ENCODE measurements around the gene PRPF6. TPM values are rescaled to one million over a fixed set of nuclear protein-coding genes. Genes with fewer than 3 reads are reported as not detected.
"Not testable (repeated sequence)": the region's sequence is repeated elsewhere in the genome, so short reads cannot be mapped to it uniquely, and the experiment has no call there.

PRPF6 gene
- total RNA-seq, 2 experiments from 2014 or later = 66.5 to 67.7 TPM

- POLR2A ChIA-PET = interaction anchor here (0.6 to 1.6 kb wide), 4 partner anchors 10 to 79 kb away, joined by 3 to 5 read pairs (median 4); no protein-coding TSS in a partner anchor
Observed at GRCh38 chr20:63957690-63958441, 23.1 kb upstream of the PRPF6 start.

GRCh38 chr20:63958471-63958870 is 22.5 kb upstream of the PRPF6 start:
- POLR2A ChIA-PET = no interaction called here
- CTCF ChIA-PET = interaction anchor here (1.2 kb wide), 1 partner anchor 15 kb away, joined by 4 read pairs; no protein-coding TSS in a partner anchor

More at GRCh38 chr20:63957690-63958441, 23.1 kb upstream of the PRPF6 start:
- CTCF ChIA-PET = interaction anchor here (1.2 to 2.0 kb wide), 2 partner anchors 16 to 80 kb away, joined by 4 to 6 read pairs; no protein-coding TSS in a partner anchor

GRCh38 chr20:63958964-63959698 is 21.8 kb upstream of the PRPF6 start:
- CTCF ChIA-PET = interaction anchor here (1.2 kb wide), 1 partner anchor 15 kb away, joined by 4 read pairs; no protein-coding TSS in a partner anchor

DNA sequence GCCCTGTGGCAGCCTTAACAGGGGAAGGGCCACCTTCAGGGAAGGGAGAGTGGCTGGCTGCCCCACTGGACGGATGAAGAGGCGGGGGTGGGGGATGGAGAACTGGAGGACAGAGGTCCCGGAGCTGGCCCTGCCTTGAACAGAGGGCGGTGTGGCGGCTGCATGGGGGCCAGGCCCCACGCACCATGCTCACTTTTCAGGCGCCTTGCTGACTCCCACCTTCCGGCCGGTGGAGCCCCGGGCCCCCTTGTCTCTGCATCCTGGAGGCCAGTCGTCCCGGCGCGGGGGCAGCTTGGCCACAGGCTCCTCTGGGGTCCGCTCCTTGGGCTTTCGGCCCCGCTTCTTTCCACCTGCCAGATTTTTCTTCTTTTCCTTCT is 21.2 kb upstream of the PRPF6 start:
- ChIA-PET CTCF (interaction anchor here (2.9 kb wide), 1 partner anchor 14 kb away, joined by 7 read pairs; no protein-coding TSS in a partner anchor), POLR2A (no interaction called here)

More at GRCh38 chr20:63958964-63959698, 21.8 kb upstream of the PRPF6 start:
- POLR2A ChIA-PET = no interaction called here

DNA sequence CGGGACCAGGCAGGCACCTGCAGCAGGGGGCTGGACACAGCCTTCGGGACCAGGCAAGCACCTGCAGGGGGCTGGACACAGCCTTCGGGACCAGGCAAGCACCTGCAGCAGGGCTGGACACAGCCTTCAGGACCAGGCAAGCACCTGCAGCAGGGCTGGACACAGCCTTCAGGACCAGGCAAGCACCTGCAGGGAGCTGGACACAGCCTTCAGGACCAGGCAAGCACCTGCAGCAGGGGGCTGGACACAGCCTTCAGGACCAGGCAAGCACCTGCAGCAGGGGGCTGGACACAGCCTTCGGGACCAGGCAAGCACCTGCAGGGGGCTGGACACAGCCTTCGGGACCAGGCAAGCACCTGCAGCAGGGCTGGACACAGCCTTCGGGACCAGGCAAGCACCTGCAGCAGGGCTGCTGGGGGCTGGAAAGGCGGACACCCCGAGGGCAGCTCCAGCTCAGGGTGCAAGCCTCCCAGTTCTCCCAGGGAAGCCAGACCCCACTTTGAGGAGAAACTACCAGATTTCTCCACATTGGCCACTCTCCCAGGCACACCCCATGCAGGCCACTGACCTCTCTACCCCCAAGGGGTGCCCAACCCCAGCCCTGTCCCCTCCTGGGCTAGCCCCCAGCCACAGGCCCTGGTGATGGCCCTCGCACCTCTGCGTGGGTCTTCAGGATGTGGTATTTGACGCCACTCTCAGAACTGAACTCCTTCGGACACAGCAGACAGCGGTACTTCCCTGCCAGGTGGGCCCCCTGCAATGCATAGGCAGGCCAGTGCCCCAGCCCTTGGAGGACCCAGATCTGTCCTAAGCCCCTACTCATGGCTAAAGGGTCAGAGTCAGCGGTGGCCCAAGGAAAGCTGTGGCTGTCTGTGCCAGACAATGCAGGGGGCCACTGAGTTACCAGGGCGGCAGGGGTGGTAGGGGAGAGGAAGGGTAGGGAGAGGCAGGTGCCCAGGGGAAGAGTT is 20.0 kb upstream of the PRPF6 start:
- CTCF ChIA-PET = interaction anchor here (2.9 kb wide), 1 partner anchor 13 kb away, joined by 7 read pairs; no protein-coding TSS in a partner anchor
- POLR2A ChIA-PET = not testable (repeated sequence)

DNA sequence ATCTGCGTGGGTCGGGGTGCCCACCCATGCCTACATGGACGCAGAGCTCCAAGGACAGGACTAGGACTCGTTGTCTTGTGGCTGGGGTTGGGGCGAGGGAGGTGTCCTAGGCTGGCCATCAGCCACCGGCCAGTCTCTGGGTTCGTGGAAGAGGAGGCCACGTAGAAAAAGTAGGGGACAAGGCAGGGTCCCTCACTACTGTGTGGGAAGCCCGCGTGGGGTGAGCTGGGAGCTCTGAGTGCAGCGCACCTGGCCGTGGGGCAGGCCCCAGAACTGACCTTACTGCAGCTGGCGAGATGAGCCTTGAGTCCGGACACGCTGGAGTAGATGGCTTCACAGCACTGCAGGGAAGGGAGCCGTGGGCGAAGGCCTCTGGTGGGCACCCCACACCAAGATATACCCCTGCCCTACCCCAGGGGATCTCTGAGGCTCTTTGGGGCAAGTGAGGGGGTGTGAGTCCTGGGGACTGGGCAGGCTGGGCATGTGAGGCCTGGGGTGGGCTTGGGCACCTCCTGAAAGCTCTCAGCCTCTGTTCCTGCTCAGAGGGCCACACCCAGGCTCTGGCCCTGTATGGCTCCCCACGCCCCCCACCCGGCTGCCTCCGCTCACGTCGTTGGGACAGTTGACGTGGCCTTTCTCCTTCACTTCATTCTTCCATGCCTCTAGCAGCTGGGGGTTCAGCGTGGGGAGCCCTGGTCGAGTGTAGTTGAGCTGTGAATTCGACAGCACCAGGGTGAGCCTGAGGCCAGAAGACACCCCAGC is 19.1 kb upstream of the PRPF6 start:
- ChIA-PET CTCF (interaction anchor here (2.9 kb wide), 1 partner anchor 12 kb away, joined by 7 read pairs; no protein-coding TSS in a partner anchor), POLR2A (no interaction called here)

- ChIA-PET POLR2A (no interaction called here), CTCF (interaction anchor here (1.1 to 2.9 kb wide), 2 partner anchors 11 to 97 kb away, joined by 3 to 7 read pairs; no protein-coding TSS in a partner anchor)
Observed at GRCh38 chr20:63962426-63963347, 18.2 kb upstream of the PRPF6 start.

GRCh38 chr20:63963348-63963741 is 17.6 kb upstream of the PRPF6 start:
- POLR2A ChIA-PET = no interaction called here
- CTCF ChIA-PET = interaction anchor here (1.1 to 1.3 kb wide), 2 partner anchors 10 to 97 kb away, joined by 3 to 4 read pairs; no protein-coding TSS in a partner anchor

DNA sequence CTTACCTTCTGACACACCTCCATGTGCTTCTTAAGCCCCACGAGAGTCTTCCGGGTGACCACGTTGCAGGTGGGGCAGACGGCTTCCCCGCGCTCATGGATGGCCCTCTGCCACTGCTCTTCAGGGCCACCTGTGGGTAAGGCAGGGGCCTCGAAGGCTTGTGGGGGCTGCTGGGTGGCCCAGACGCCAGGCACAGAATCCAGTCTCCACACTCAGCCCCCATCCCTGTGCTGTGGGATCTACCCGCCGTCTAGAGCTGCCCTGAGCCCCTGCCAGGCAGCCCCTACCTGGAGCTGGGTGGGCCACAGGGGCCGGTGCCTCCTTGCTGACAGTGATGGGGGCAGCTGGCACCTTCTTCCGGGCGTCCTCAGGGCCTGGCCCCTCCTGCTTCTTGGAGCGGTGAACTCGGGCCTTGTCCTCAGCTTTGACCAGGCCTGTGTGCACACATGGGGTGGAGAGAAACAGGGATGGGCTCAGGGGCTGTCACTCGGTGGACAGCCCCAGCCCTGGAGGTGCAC is 17.1 kb upstream of the PRPF6 start:
- ChIA-PET CTCF (interaction anchor here (1.1 to 1.3 kb wide), 2 partner anchors 10 to 98 kb away, joined by 3 to 4 read pairs; no protein-coding TSS in a partner anchor), POLR2A (no interaction called here)

- CTCF ChIA-PET = interaction anchor here (1.3 kb wide), 1 partner anchor 9 kb away, joined by 4 read pairs; no protein-coding TSS in a partner anchor
- POLR2A ChIA-PET = no interaction called here
Observed at GRCh38 chr20:63964412-63964811, 16.5 kb upstream of the PRPF6 start.

GRCh38 chr20:63966172-63966943 is 14.6 kb upstream of the PRPF6 start:
- POLR2A ChIA-PET = no interaction called here
- CTCF ChIA-PET = interaction anchor here (0.9 kb wide), 1 partner anchor 101 kb away, joined by 3 read pairs; the partner anchor contains the start of gene TPD52L2

DNA sequence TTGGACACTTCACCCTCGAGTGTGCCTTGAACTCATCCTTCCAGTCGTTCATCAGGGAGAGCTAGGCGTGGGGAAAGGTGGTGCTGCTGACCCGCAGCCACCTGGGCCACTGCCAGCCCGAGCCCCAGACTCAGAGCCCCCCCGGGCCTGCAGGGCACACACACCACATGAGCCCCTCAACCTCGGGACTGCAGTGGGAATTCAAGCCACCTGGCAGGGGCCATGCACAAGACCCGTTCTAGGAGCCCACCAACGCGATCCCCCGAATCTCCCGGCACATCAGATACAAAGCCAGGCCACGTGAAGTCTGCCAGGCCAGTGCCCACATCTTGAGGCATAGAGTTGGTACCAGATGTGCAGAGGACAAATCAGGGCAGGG is 14.0 kb upstream of the PRPF6 start:
- POLR2A ChIA-PET = no interaction called here
- CTCF ChIA-PET = interaction anchor here (0.6 to 2.2 kb wide), 3 partner anchors 13 to 325 kb away, joined by 3 to 5 read pairs (median 3); partner anchors contain the start of genes SAMD10 and TPD52L2

- CTCF ChIA-PET = interaction anchor here (0.6 to 2.2 kb wide), 3 partner anchors 12 to 326 kb away, joined by 3 to 5 read pairs (median 3); partner anchors contain the start of genes SAMD10 and TPD52L2
- POLR2A ChIA-PET = interaction anchor here (0.6 to 2.1 kb wide), 2 partner anchors 11 to 136 kb away, joined by 3 to 5 read pairs; partner anchors contain the start of gene UCKL1
Observed at GRCh38 chr20:63967330-63968135, 13.4 kb upstream of the PRPF6 start.

- POLR2A ChIA-PET = interaction anchor here (0.6 to 2.1 kb wide), 3 partner anchors 11 to 135 kb away, joined by 3 to 5 read pairs (median 3); partner anchors contain the start of gene UCKL1
- CTCF ChIA-PET = interaction anchor here (0.6 to 2.2 kb wide), 3 partner anchors 12 to 70 kb away, joined by 3 to 5 read pairs (median 3); partner anchors contain the start of gene SAMD10
Observed at GRCh38 chr20:63968136-63968927, 12.6 kb upstream of the PRPF6 start.

Data from activated CD8-positive, alpha-beta memory T cell treated with anti-CD3 and anti-CD28 coated beads for 36 hours (primary cell).